Effector CD4-positive, alpha-beta T cell (primary cell): ENCODE measurements around the gene HGS.
A peak's percentile ranks its signal among the peaks of the same experiment; 100 is the strongest.

Experiments used
- DNase-seq: peaks from one replicate; pipeline ENCODE4 v3.0.0-alpha.2; 2020

Gene HGS

GRCh38 chr17:81706232-81706611 is 22.4 kb downstream of the HGS start:
- DNase-seq = no peak

- no peak for DNase-seq
Measured at GRCh38 chr17:81706757-81707624, 23.2 kb downstream of the HGS start.

DNA sequence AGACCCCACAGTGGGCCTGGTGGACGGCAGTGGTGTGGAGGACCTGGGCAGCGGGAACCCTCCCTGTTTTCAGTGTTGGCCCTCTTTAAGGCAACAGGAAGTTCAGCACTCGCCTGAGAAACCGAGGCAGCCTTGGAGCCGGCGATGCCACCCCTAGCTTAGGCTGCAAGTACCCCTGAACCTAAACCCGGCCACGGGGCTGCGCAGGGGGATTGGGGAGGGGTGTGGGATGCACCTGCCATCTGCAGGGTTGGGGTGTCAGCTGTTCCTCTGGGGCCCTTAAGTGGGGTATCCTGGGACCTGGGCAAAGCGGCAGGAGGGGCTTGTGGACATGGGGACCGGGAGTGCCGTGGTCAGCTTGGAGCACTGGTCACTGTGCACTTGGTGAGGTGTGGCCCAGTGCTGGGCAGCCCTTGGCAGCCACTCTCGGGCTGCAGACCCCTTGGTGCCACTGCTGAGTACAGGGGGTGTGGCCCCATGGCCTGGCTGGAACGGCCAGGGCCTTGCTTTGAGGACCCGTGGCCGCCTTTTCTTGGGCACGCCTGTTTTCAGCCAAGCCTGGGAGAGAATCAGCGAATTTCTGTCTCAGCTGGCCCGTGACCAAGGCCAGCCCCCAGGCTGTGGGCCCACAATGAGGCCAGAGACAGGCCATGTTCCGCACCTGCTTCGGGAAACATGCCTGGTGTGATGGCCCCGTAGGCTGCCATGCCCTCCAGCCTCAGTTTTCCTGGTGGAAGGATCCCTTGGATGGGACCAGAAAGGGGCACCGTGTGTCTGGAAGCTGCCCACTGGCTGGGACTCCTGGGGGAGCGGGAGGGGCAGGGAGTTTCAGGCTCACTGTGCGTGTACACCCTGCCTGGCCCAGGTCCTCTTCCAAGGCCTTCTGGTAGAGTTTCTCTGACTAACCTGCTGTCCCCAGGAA is 24.2 kb downstream of the HGS start:
- DNase-seq = no peak

GRCh38 chr17:81708739-81709185 is 25.0 kb downstream of the HGS start:
- DNase-seq = no peak

DNA sequence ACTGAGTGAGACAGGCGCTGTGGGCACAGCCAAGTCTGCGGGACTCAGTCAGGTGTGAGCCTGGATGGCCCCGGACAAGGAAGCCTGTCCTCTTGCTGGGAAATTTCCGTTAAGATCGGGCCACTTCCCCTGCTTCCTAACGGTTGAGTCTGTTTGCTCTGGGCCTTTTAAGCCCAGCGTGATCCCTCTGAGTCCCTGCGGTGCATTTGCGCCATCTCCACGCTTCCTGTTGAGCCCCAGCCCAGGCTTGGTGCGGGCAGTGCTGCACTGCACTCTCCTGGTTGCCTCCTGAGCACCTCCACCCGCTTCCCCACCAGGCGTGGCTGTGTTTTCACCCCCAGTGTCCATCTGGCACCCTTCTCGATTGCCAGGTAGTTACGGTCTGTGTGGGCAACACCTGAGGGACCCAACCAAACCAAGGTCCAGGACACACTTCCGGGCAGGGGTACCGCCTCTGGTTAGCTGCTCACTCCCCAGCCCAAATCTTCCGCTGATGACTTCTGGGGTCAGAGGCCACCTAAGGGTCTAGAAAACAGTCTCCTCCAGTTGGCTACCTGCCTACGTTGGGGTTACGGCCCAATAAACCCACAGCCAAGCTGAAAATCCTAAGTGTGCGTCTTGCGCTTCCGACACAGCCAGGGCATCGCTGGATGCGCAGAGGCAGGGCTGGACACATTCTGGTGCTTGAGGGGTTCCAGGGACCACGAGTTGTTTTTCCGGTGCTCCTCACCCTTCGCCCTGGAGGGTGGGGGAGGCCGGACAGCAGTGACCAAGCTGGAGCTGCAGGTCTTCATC is 26.9 kb downstream of the HGS start:
- DNase-seq = no peak

- peak; percentile 65 for DNase-seq
Measured at GRCh38 chr17:81711814-81712467, 28.1 kb downstream of the HGS start, which contains the start of gene SLC25A10. TSS of gene SLC25A10 (plus strand) at chr17:81712284. CDS start at chr17:81712427, 143 bp downstream.

- DNase-seq = no peak
Measured at GRCh38 chr17:81712468-81713003, 28.7 kb downstream of the HGS start.

DNA sequence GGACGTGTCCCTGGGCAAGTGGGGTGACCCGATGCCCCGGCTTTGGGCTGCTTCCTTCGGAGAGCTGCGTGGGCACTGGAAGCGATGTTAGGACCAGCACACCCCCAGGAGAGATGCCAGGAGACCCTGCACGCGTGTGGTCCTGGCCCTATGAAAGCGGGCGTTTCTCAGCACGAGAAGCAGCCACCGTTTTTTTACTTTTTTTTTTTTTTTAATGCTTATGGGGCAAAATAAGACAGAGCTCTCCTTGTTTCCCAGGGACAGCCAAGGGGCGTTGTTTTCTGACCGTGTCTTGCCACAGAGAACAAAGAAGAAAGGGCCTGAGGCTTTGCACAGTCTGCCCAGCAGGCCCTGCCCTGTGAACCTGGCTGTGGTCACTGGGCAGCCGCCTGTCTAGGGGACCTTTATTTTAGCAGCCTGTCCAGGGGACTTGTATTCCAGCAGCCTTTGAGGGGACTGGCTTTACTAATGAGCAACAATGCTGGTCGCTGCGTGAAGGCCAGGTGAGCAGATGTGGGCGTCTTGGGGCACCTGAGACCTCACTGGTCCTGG is 29.3 kb downstream of the HGS start:
- DNase-seq = no peak

DNA sequence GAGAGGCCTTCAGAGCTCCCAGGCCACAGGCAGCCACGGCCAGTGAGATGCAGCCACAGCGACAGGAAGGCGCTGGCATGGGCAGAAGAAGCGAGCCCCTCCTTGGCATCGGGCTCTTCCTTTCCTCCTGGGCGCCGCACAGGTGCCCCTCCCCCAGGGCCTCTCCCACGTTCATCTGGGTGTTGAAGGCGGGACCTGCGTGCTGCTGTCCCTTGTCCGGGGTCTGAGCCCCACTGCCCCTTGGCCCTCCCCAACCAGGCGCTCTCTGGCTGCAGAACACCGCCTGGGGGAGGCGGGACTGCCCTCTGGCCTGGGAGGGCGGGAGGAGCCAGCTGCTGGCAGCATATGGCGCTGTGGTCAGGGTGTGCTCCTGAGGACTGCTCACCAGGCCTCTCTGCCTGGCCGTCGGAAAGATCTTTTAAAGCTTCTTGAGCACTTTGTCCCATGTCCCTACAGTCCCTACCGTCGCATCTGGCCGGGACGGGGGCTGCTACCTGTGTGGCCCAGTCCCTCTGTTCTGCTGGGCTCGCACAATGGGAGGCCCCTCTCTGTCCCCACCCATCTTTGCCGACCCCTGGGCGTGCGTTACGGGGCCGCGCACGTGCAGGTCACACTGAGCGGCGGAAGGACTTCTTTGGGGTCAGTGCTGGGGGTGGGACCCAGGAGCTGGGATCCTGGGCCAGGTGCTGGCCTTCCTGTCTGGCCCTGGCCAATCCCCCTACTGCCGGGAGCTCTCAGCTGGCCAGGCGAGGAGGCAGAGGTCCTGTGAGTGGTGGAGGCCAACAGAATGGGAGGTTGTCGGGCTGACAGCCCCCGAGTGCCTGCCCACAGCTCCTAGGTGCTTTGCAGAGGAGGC is 30.0 kb downstream of the HGS start:
- no peak for DNase-seq

GRCh38 chr17:81714412-81715106 is 30.7 kb downstream of the HGS start:
- no peak for DNase-seq

DNA sequence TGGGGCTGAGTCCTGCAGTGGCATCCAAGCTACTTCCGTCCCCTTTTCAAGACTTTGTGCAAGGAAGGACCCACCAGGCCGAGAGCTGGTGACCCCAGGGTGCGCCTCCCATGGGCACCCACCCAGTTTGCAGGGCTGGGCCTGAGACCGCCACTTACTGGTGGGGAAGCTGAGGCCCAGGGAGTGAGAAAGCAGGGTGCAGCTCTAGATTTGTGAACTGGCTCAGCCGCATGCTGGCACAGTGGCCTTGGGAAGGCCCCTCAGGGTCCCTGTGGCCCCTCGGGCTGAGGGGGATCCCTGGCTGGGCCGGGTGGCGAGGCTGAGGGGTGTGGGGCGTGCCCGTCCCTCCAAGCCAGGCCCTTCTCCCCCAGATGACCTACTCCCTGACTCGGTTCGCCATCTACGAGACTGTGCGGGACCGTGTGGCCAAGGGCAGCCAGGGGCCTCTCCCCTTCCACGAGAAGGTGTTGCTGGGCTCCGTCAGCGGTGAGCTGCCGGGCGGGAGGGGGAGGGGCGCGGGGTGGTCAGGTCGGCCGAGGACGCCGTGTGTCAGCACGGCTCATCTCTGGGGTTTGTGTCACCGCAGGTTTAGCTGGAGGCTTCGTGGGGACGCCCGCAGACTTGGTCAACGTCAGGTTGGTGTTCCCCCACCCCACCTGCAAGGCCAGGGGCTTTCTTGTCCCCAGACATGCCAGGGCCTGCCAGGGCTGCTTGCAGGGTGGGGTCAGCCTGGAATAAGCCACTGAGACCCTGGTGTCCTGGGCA is 31.5 kb downstream of the HGS start:
- no peak for DNase-seq

GRCh38 chr17:81715872-81716673 is 32.3 kb downstream of the HGS start:
- DNase-seq = no peak

- no peak for DNase-seq
Measured at GRCh38 chr17:81716674-81716996, 32.8 kb downstream of the HGS start.

GRCh38 chr17:81717049-81717765 is 33.4 kb downstream of the HGS start:
- DNase-seq = no peak

DNA sequence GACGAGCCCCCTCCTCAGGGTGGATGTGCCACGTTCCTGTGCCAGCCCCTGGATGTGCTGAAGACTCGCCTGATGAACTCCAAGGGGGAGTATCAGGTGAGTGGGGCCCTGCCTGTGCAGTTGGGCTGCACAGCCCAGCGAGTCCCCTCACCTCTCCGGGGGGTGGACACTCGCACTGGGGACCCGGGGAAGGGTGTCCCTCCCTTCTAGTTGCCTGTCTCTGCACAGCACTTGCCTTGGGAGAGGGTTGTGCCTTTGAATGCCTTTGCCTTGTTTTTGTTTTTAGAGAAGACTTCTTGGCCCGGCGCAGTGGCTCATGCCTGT is 33.9 kb downstream of the HGS start:
- no peak for DNase-seq

DNA sequence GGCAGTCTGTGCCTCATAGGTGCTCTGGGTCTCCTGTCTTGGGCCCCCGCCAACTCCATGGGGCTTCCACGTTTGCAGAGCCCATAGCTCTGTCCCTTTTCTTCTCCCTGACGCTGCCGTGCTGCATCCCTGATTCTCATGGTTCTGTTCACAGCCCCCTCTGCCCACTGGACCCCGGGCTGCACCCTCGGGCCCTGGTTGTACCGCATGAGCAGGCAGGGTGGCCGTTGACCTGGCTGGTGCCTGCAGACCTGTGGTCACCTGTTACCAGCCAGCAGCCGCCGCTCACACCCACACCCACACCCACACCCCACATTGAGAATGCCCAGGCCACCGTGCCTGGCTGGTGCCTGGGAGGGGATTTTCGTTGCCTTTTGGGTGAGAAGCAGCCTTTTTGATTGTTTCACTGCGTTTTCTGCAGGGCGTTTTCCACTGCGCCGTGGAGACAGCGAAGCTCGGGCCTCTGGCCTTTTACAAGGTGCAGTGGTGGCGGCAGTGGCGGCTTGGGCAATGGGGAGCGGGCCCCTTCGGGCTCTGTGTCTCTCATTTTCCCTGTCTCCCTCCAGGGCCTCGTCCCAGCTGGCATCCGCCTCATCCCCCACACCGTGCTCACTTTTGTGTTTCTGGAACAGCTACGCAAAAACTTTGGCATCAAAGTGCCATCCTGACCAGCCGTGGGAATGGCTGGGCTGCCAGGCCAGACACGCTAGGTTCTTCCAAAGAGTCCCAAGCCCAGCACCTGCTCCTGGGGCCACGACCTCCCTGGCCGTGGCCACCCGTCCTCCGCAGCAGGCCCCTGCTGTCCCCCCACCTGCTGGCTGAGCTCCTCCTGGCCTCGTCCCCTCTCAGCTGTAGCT is 35.8 kb downstream of the HGS start:
- DNase-seq = no peak
